ENCODE results near the gene ABCC12. TPM values are rescaled to one million over a fixed set of nuclear protein-coding genes. Genes with fewer than 3 reads are reported as not detected.

The ABCC12 gene
- total and polyA plus RNA-seq, 10 of the 15 experiments (the other 5 are each of a cell fraction or from before 2014, with no cell fraction given), result 0.02 to 0.03 (median 0.03) TPM; not detected in 6

GRCh38 chr16:48162839-48163410 lies 7.1 kb upstream of the ABCC12 start:
- Histone ChIP-seq H3K4me1 (ENCODE audit: control insufficient read depth, insufficient read depth, low read length) (peaks cover 11% of the 10 kb centered on the region), H3K27me3 (replicated peaks in 1 of 2; ENCODE audit: control insufficient read depth in 2 of 2, insufficient read depth in 2 of 2, low read length in 1 of 2) (no peaks in the 10 kb centered on the region), H3K9me3 (replicated peaks; ENCODE audit: control insufficient read depth, insufficient read depth, low read length) (no peaks in the 10 kb centered on the region), H2AFZ (ENCODE audit: control insufficient read depth, low read depth, low read length) (no peak overlapping the region), H3K27ac (ENCODE audit: control insufficient read depth, insufficient read depth) (no peak overlapping the region), H3K4me3 (no peak overlapping the region), H3K36me3 (ENCODE audit: control insufficient read depth in 2 of 2, insufficient read depth in 2 of 2, low read length in 1 of 2) (no peaks in the 10 kb centered on the region), H3K9ac (ENCODE audit: control insufficient read depth, insufficient read depth, low read length) (no peak overlapping the region), H3K4me2 (ENCODE audit: control insufficient read depth, insufficient read depth) (no peak overlapping the region), H3K79me2 (ENCODE audit: control insufficient read depth, insufficient read depth, low read length) (no peaks in the 10 kb centered on the region), H4K20me1 (ENCODE audit: control insufficient read depth, insufficient read depth) (no peaks in the 10 kb centered on the region)
- ChIA-PET SMC1A (ENCODE audit: uncharacterized antibody, unreplicated experiment) (interaction anchor here (1.8 kb wide), 1 partner anchor 26 kb away, joined by 4 read pairs; no protein-coding TSS in a partner anchor), POLR2A (no interaction called here), CTCF (interaction anchor here (1.5 kb wide), 1 partner anchor 290 kb away, joined by 3 read pairs; no protein-coding TSS in a partner anchor), RAD21 (ENCODE audit: unreplicated experiment) (interaction anchor here (2.9 kb wide), 1 partner anchor 1020 kb away, joined by 47 read pairs; the partner anchor contains the start of gene NETO2)
- in situ Hi-C loops (cut with MboI) (loop anchor here (5.0 to 10.0 kb wide), 3 partner anchors 1026 to 1308 kb away; no protein-coding TSS in a partner anchor), intact Hi-C loops (cut with micrococcal nuclease; ENCODE audit: unreplicated experiment) (loop anchor here (10.0 kb wide), 1 partner anchor 1328 kb away; the partner anchor contains the start of gene C16orf87)
- 78% methylated on average over 9 of the region's 9 CpGs for WGBS (ENCODE audit: insufficient coverage, insufficient replicate concordance, low lambda C conversion rate, missing lambda C conversion rate)
- no peak for DNase-seq (ENCODE audit: low read depth, low spot score)
- no peak for FAIRE-seq
- no TSS peak for BruUV-seq (replicated peaks)
- TF ChIP-seq BMI1 (IDR thresholded peaks at IDR 0.05; ENCODE audit: borderline replicate concordance), result no peak
- TF ChIP-seq YBX1 (IDR thresholded peaks at IDR 0.05), result no peak
- TF ChIP-seq SMAD5 (IDR thresholded peaks at IDR 0.05; ENCODE audit: low read depth), result no peak
- no peak for TF ChIP-seq SMARCA5 (IDR thresholded peaks at IDR 0.05)
- TF ChIP-seq, protein P1, sequence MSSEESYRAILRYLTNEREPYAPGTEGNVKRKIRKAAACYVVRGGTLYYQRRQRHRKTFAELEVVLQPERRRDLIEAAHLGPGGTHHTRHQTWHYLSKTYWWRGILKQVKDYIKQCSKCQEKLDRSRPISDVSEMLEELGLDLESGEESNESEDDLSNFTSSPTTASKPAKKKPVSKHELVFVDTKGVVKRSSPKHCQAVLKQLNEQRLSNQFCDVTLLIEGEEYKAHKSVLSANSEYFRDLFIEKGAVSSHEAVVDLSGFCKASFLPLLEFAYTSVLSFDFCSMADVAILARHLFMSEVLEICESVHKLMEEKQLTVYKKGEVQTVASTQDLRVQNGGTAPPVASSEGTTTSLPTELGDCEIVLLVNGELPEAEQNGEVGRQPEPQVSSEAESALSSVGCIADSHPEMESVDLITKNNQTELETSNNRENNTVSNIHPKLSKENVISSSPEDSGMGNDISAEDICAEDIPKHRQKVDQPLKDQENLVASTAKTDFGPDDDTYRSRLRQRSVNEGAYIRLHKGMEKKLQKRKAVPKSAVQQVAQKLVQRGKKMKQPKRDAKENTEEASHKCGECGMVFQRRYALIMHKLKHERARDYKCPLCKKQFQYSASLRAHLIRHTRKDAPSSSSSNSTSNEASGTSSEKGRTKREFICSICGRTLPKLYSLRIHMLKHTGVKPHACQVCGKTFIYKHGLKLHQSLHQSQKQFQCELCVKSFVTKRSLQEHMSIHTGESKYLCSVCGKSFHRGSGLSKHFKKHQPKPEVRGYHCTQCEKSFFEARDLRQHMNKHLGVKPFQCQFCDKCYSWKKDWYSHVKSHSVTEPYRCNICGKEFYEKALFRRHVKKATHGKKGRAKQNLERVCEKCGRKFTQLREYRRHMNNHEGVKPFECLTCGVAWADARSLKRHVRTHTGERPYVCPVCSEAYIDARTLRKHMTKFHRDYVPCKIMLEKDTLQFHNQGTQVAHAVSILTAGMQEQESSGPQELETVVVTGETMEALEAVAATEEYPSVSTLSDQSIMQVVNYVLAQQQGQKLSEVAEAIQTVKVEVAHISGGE (CRISPR knock-in tag; IDR thresholded peaks at IDR 0.05), result no peak
- TF ChIP-seq ZNF274 (IDR thresholded peaks at IDR 0.05; ENCODE audit: insufficient read depth, insufficient read length), result no peak
- TF ChIP-seq ESRRA (IDR thresholded peaks at IDR 0.05; ENCODE audit: low read length), result no peak
- no peak for TF ChIP-seq SIN3A (IDR thresholded peaks at IDR 0.05; ENCODE audit: low read depth, low read length)
- TF ChIP-seq, protein P2, sequence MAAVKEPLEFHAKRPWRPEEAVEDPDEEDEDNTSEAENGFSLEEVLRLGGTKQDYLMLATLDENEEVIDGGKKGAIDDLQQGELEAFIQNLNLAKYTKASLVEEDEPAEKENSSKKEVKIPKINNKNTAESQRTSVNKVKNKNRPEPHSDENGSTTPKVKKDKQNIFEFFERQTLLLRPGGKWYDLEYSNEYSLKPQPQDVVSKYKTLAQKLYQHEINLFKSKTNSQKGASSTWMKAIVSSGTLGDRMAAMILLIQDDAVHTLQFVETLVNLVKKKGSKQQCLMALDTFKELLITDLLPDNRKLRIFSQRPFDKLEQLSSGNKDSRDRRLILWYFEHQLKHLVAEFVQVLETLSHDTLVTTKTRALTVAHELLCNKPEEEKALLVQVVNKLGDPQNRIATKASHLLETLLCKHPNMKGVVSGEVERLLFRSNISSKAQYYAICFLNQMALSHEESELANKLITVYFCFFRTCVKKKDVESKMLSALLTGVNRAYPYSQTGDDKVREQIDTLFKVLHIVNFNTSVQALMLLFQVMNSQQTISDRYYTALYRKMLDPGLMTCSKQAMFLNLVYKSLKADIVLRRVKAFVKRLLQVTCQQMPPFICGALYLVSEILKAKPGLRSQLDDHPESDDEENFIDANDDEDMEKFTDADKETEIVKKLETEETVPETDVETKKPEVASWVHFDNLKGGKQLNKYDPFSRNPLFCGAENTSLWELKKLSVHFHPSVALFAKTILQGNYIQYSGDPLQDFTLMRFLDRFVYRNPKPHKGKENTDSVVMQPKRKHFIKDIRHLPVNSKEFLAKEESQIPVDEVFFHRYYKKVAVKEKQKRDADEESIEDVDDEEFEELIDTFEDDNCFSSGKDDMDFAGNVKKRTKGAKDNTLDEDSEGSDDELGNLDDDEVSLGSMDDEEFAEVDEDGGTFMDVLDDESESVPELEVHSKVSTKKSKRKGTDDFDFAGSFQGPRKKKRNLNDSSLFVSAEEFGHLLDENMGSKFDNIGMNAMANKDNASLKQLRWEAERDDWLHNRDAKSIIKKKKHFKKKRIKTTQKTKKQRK (IDR thresholded peaks at IDR 0.05; ENCODE audit: low read depth, low read length), result no peak
- TF ChIP-seq RELA (IDR thresholded peaks at IDR 0.05; ENCODE audit: borderline replicate concordance, partially characterized antibody), result no peak
- TF ChIP-seq, protein P3, sequence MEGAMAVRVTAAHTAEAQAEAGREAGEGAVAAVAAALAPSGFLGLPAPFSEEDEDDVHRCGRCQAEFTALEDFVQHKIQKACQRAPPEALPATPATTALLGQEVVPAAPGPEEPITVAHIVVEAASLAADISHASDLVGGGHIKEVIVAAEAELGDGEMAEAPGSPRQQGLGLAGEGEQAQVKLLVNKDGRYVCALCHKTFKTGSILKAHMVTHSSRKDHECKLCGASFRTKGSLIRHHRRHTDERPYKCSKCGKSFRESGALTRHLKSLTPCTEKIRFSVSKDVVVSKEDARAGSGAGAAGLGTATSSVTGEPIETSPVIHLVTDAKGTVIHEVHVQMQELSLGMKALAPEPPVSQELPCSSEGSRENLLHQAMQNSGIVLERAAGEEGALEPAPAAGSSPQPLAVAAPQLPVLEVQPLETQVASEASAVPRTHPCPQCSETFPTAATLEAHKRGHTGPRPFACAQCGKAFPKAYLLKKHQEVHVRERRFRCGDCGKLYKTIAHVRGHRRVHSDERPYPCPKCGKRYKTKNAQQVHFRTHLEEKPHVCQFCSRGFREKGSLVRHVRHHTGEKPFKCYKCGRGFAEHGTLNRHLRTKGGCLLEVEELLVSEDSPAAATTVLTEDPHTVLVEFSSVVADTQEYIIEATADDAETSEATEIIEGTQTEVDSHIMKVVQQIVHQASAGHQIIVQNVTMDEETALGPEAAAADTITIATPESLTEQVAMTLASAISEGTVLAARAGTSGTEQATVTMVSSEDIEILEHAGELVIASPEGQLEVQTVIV (IDR thresholded peaks at IDR 0.05; ENCODE audit: borderline replicate concordance, partially characterized antibody), result no peak
- TF ChIP-seq IRF3 (IDR thresholded peaks at IDR 0.05), result no peak
- no peak for TF ChIP-seq SREBF2 (IDR thresholded peaks at IDR 0.05; ENCODE audit: low read length)
- no peak for TF ChIP-seq NFYA (IDR thresholded peaks at IDR 0.05; ENCODE audit: borderline replicate concordance, low read depth, low read length)
- no peak for ATAC-seq

Data from GM12878 (cell line).